NCI-H128 (cell line): Measurements from ENCODE around the gene NEDD4.
"Not testable (repeated sequence)": the region's sequence is repeated elsewhere in the genome, so short reads cannot be mapped to it uniquely, and the experiment has no call there.

ENCODE experiments used
- DNase-seq: peaks from one replicate; lab custom pipeline; 2025; ENCODE audit not compliant: unreplicated experiment; lab: John Stamatoyannopoulos, UW

NEDD4 gene

GRCh38 chr15:55834331-55834730, 159.1 kb downstream of the NEDD4 start:
- DNase-seq: no peak

GRCh38 chr15:55829826-55830225, 163.6 kb downstream of the NEDD4 start:
- no peak for DNase-seq

- DNase-seq: no peak
Measured at GRCh38 chr15:55827955-55828354, 165.5 kb downstream of the NEDD4 start.

DNA sequence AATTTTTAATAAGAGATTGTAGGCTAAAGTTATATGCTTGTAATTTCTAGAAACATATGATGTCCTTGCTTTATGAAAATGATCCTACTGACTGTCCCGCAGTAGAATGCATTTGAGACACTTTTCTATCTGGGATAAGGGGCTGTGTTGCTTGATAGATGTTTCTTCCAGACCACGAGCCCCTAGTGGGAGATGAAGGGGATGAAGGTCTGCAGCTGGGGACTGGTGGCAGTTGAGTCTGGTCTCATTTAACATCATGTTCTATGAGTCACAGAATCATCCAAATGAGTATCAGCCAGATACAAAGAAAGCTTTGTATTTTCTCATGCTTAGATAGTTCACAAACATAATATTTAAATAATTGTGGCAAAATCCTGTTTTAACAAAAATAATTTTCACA, 166.2 kb downstream of the NEDD4 start:
- no peak for DNase-seq

- DNase-seq: no peak
Measured at GRCh38 chr15:55824857-55825613, 168.4 kb downstream of the NEDD4 start.

DNA sequence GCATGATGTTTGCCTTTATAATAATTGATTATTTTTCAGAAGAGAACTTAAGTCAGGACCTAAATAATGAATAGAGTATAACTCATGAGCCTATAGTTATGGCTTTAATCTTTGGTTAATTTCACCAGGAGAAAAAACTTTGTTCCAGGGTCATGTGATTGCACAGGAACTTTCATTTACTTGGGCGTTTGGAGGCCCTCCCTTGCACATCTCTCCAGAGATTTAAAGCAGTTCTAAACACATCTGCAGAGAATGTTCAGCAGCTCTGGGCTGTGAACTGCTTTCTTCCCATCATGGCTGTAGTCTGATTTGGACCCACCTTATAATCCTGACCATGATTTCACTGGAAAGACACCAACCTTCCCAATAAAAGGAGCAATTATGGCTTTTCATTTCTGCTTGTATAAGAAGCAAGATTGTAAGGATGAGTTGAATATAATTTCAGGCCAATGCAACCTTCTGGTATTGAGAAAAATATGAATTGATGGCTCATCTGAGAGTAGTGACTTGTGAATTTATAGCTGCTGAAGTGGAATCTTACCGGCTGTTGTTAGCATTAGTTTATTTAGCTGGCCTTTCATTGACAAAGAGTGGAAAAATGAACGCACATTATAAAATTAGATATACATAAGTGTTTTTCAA, 169.6 kb downstream of the NEDD4 start:
- DNase-seq: no peak

GRCh38 chr15:55823191-55823670, 170.2 kb downstream of the NEDD4 start:
- DNase-seq: no peak

GRCh38 chr15:55821740-55822139, 171.7 kb downstream of the NEDD4 start:
- not testable (repeated sequence) for DNase-seq

DNA sequence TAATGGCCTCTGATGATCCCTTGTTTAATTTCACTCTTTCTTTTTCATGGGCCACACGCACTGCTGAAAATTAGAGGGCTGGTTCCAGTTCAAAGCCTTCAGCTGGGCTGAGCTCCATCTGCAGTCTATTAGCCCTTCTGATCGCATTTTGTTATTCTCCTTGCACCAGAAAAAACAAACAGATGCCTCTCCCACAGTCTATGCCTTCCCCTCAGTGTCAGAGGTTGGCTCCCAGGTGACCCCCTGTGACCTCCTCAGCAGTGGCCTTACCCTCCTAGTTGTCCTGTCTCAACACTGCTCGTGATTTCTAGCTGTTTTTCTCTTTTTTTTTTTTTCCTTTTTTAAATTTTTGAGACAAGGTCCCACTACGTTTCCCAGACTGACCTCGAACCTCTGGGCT, 173.4 kb downstream of the NEDD4 start:
- DNase-seq: no peak

GRCh38 chr15:55819397-55820034, 173.9 kb downstream of the NEDD4 start:
- no peak for DNase-seq

GRCh38 chr15:55816017-55816416, 177.4 kb downstream of the NEDD4 start:
- no peak for DNase-seq

- no peak for DNase-seq
Measured at GRCh38 chr15:55802600-55803376, 190.6 kb downstream of the NEDD4 start.

DNA sequence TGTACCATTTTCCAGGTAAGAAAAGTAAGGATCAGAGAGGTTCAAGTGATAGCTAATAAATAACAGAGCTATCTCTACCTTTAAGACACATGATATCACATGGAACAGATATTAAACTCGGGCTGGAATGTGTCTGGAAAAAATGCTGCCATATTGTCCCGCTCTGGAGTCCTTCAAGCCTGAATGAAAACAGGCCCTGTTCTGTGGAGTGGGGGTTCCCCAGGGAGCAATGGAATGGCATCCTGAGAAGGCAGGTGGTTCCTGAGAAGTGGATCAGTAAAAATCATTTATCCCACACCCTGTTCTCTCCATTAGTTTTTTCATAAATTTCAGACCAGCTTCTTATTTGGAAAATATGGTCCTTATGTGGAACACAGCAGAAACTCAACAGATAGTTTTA, 193.2 kb downstream of the NEDD4 start:
- no peak for DNase-seq

- no peak for DNase-seq
Measured at GRCh38 chr15:55799291-55800212, 193.9 kb downstream of the NEDD4 start.

- DNase-seq: no peak
Measured at GRCh38 chr15:55796321-55796965, 197.0 kb downstream of the NEDD4 start.

DNA sequence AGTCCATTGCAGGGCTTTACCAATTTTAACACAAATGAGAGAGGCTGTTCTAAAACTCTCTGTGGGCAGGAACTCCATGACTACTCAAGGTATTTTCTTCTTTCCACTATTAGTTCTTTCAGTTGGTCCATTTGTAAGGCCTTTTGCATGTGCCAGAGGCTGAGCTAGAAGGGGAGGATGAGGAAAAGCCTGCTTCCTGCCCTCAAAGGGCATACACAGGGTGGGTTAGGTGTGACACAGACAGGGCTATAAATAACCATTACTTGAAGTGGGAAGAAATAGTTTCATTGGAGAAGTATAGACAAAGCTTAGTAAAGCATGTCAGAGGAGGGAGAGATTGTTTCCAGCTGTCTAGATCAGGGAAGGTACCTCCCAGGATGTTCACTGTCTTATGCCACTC, 198.4 kb downstream of the NEDD4 start:
- no peak for DNase-seq

DNA sequence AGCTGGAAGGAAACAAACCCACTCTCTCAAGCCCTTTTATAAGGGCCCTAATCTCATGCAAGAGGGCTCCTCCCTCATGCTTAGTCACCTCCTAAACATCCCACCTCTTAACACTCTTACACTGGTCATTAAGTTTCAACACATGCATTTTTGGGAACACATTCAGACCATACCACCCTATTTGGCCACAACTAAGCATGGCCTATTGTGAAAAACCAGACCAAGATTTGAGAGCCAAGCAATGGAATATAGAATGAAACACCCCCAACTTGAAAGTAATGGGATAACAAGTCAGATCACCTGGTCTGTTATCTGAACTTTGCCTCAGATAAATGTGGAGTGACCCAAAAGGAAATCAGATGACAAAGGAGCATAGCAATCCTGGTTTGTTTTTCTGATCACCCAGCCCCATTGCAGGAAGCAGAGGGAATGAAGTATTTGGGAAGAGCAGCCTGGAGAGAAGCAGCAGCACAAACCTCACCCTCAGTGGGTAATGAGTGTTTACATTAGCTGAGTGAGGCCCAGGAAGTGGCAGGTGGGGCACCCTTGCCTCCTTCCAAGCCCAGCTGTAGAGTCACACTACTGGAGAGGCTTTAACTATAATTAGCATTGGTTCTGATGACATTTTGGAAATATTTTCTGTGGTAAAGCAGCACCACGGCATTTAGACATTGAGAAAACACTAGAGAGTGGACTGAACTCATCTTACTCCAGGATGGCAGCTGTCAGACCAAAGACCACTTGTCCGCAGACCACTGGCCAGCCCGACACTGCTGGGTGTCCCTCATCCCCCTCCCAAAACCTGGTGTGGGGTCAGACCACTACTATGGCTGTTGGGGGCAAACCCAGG, 201.6 kb downstream of the NEDD4 start:
- no peak for DNase-seq

GRCh38 chr15:55789066-55789660, 204.2 kb downstream of the NEDD4 start:
- DNase-seq: no peak
